ENCODE results near the gene PGRMC2.

GRCh38 chr4:128292349-128292748, 4.7 kb upstream of the PGRMC2 start:
- no peak for TF ChIP-seq CTCF (conservative IDR thresholded peaks at IDR 0.05 in 1 of 2, IDR thresholded peaks at IDR 0.05 in 1 of 2; ENCODE audit: extremely low read depth in 1 of 2, insufficient read depth in 1 of 2, low read depth in 1 of 2, low read length in 2 of 2)
- no peak for TF ChIP-seq EZH2 (IDR thresholded peaks at IDR 0.05; ENCODE audit: borderline replicate concordance, low read length)
